HCT116 (cell line): Measurements from ENCODE around the gene ATP6V1B1.

Experiments used
- EGR1 ChIP-seq: IDR thresholded peaks from 2 replicates; pipeline ENCODE4 v1.6.1; 2012; ENCODE audit warnings: low read depth
- TF ChIP-seq, protein P1 (sequence below), 3 experiments: fragments of 200-600 bp in 1 of 3; sonication (generic) in 1 of 3; IDR thresholded peaks in 2 of 3; conservative IDR thresholded peaks in 1 of 3; 2 replicates each; pipeline ENCODE4 v1.5.1; 2012 to 2017; ENCODE audit warnings: low read depth in 2 of 3, low read length in 2 of 3, antibody characterized with exemption in 1 of 3, borderline replicate concordance in 1 of 3, control low read depth in 1 of 3, mild to moderate bottlenecking in 1 of 3, mixed read lengths in 1 of 3, mixed run types in 1 of 3, moderate library complexity in 1 of 3; ENCODE audit not compliant: insufficient read depth in 1 of 3

DNA sequence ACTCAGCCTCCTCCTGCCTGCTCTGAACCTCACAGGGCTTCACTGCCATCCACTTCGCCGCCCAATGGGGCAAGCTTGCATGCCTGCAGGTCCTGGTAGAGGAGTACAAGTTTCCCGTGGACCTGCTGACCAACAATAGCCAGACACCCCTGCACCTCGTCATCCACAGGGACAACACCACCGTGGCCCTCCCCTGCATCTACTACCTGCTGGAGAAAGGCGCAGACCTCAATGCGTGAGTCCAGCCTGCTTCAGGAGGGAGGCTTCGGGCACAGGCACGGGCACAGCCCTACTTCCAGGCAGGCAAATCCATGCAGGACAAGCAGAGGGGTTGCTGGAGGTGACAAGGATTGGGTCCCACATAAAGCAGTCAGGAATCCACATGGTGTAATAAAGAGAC is 43.9 kb downstream of the ATP6V1B1 start:
- no peak for TF ChIP-seq EGR1
- TF ChIP-seq, protein P1, sequence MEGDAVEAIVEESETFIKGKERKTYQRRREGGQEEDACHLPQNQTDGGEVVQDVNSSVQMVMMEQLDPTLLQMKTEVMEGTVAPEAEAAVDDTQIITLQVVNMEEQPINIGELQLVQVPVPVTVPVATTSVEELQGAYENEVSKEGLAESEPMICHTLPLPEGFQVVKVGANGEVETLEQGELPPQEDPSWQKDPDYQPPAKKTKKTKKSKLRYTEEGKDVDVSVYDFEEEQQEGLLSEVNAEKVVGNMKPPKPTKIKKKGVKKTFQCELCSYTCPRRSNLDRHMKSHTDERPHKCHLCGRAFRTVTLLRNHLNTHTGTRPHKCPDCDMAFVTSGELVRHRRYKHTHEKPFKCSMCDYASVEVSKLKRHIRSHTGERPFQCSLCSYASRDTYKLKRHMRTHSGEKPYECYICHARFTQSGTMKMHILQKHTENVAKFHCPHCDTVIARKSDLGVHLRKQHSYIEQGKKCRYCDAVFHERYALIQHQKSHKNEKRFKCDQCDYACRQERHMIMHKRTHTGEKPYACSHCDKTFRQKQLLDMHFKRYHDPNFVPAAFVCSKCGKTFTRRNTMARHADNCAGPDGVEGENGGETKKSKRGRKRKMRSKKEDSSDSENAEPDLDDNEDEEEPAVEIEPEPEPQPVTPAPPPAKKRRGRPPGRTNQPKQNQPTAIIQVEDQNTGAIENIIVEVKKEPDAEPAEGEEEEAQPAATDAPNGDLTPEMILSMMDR (IDR thresholded peaks at IDR 0.05 in 2 of 3, conservative IDR thresholded peaks at IDR 0.05 in 1 of 3; ENCODE audit: borderline replicate concordance in 1 of 3, insufficient read depth in 1 of 3, low read depth in 2 of 3, low read length in 2 of 3), result no peak
